NCI-H2107 (cell line): ENCODE data around the gene SH2D3A.
"Not testable (repeated sequence)": the region's sequence is repeated elsewhere in the genome, so short reads cannot be mapped to it uniquely, and the experiment has no call there.

ENCODE experiments used
- DNase-seq: peaks from one replicate; lab custom pipeline; 2025; lab: John Stamatoyannopoulos, UW

SH2D3A gene

DNA sequence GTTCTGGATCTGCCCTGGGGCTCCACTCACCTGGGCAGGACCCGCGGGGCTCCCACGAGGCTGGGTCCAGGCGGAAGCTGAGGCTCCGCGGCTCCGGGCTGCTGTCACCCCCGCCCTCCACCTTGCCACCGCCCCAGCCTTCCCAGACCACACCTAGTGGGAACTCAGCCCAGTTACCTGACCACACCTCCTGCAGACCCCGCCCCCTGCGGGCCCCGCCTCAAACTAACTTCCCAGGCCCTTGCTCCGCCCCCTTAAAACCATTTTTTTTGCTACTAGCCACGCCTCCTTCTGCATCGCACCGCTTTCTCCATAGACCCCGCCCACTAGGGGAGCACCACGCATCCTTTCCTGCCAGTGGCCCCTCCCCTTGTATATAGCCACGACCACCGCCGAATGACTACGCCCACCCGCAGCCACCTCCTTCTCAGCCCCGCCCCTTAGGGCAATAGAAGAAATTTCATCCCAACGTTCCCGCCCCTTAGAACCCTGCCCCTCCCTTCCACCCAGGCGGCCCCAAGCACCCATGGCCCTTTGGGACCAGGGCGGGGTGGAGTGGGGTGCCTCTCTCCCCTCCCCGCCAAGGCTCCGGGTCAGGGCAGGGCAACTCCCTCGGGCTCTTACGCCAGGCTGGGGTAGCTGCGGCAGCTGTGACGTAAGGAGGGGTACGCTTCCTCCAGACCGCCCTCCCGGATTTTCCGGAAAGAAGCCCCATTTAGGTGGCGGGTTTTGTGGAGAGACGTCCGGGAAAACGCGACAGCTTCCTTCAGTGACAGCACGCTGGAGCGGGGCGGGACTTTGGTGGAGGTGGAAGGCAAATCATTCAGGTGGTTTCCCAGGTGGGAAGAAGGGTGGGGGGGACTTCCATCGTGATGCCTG lies at the start of gene SH2D3A:
SH2D3A (minus strand) TSS at position 79 of the 879 bp plus-strand sequence. CDS start 3,687 bp downstream, outside the sequence.
- DNase-seq = no peak

DNA sequence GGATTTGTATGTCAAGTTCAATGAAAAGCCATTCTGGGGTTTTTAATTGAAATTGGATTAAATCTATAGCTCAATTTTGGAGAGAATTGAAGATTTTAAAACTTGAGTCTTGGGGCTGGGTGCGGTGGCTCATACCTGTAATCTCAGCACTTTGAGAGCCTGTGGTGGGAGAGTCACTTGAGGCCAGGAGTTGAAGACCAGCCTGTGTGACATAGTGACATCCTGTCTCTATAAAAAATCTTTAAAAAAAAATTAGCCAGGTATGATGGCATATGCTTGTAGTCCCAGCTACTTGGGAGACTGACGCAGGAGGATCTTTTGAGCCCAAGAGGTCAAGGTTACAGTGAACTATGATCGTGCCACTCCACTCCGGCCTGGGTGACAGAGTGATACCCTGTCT lies 46.4 kb upstream of the SH2D3A start:
- DNase-seq = no peak

DNA sequence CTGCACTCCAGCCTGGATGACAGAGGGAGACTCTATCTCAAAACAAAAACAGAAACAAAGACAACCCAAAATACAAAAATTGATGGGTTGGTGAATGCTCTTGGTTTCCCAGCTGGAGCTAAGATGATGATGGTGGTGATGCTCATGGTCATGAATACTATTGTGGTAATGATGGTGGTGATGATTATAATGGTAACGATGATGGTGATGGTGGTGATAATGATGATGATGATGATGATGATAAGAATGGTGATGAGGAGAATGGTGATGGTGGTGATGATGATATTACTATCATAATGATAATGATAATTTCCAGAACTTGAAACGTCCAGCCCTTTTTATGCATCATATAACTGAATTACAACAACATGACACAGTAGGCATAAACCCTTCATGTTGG lies 45.4 kb upstream of the SH2D3A start:
- DNase-seq = no peak

DNA sequence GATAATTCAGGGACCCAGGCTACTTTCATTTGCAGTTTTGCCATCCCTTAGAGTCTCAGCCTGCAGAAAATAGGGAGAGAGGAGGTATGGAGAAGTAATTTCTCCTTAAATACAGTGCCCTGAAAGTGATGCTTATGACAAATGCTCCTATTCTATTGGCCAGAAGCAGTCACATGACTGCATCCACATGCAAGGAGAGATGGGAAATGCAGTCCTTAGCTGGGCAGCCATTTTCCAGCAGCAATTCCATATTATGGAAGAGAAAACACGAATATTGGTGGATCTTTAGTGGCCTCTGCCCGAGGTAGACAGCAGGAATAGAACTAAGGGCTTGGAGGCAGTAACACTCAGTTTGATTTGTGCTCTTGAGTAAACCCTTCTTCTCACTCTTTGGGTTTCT lies 44.7 kb upstream of the SH2D3A start:
- DNase-seq = no peak

DNA sequence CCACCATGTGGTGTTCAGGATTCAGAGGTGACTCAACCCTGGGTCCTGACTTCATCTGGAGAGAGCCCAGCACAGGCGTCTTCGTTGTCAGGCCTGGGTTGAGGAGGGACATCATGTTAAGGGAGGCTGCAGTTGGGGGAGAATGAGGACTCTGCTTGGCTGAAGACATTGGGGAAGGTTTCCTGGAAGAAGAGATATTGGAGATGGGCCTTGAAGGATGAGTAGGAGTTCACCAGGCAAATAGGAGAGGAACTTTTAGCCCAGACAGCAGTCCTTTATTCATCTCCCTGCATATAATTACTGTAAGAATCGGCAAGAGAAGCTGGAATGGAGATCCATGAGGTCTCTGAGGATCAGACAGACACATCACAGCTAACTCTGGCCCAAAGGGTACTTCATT lies 44.1 kb upstream of the SH2D3A start:
- no peak for DNase-seq

DNA sequence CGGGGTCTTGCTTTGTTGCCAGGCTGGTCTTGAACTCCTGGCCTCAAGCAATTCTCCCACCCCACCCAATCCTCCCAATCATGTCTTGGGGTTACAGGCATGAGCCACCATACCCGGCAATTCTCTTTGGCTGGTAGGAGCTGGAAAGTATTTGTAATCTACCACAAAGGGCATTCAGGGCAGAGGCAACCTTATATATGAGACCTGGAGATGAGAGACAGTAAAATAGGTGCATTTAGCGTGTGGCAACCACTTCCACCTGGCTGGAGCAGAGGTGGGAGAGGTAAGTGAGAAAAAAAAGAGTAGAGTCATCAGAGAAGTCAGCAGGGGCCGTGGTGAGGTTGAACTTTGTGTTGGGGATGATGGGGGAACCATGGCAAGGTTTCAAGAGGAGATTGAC lies 42.0 kb upstream of the SH2D3A start:
- DNase-seq = no peak

DNA sequence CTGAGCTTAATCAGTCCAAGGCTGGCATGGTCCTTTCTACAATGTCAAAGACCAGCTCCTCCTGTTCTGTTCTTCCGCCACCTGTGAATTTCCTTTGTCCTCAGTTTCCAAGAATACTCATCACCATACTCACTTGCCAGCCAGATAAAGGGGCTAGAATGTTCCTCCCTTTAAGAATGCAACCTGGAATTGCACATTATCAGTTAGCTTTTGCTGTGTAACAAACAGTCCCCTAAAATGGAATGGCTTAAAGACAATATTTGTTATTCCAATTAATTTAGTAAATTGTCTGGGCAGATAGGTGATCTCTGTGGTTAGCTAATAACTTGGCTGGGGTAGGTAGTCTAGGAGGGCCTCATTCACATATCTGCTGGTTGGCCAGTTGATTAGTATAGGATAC lies 41.3 kb upstream of the SH2D3A start:
- no peak for DNase-seq

DNA sequence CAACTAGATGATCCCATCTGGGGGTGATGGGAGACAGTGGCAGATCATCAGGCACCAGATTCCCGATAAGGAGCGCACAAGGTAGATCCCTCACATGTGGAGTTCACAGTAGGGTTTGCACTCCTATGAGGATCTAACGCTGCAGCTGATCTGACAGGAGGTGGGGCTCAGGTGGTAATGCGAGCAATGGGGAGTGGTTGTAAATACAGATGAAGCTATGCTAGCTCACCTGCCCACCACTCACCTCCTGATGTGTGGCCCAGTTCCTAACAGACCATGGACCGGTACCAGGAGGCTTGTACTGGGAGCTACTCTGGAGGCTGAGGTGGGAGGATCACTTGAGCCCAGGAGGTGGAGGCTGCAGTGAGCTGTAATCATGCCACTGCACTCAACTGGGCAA lies 40.1 kb upstream of the SH2D3A start:
- no peak for DNase-seq

DNA sequence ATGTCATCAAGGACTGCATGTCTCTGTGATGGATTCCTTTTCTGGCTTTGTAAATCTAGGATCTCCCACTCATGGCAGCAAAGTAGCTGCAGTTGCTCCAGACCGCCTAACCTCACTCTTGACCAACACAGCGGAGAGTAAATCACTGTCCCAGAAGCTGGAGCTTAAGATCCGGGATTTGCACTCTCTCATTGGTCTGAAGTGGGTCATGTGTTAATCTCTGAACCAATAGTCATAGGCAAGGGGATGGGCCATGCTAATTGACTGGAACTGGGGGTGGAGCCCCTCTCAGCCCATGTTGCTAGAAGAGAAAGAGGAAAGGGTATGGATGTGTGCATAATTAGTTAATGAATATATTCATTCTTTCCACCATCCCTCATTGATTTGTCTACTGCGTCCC lies 39.3 kb upstream of the SH2D3A start:
- DNase-seq = no peak

DNA sequence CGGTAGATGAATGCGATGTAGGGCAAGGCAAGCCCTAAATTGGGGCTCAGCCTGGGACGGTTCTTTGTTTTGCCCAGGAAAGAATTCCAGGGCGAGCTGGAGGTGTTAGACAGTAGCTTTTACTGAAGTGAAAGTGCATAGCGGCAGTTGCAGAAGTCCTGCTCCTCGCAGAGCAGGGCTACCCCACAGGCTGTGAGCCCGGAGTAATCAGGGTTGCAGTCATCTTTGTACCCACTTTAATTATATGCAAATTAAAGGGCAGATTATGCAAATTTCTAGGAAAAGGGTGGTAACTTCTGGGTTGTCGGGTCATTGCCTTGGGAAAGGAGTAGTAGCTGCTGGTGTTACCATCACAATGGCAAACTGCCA lies 35.8 kb upstream of the SH2D3A start:
- DNase-seq = no peak

DNA sequence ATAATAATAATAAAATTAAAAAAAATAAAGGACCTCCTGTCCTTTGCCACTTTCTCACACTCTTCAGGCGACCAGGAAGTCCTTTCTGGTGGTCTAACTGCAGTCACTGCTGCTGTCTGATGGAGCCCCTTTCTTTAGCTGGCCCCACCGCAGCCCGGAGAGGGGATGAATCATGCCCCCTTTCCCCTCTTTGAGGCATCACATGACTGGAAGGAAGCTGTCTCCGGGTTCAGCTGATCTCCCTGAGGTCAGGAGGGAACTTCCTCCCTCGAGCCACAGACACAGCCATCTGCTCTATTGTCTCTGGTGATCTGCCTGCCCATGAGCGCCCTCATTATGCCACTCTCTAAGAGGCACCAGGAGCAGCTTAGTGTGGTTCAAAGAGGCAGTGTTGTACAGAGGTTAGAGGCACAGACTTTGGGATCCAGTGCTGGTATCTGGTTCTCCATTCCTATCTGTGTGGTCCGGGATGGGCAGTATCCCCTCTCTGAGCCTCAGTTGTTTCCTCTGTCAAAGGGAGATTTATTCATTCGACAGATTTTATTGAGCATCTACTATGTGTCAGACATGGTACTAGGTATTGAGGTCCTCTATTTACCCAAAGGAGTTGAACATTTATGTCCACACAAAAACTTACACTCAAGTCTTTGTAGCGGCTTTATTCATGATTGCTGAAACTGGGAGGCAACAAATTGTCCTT lies 35.3 kb upstream of the SH2D3A start:
- no peak for DNase-seq

DNA sequence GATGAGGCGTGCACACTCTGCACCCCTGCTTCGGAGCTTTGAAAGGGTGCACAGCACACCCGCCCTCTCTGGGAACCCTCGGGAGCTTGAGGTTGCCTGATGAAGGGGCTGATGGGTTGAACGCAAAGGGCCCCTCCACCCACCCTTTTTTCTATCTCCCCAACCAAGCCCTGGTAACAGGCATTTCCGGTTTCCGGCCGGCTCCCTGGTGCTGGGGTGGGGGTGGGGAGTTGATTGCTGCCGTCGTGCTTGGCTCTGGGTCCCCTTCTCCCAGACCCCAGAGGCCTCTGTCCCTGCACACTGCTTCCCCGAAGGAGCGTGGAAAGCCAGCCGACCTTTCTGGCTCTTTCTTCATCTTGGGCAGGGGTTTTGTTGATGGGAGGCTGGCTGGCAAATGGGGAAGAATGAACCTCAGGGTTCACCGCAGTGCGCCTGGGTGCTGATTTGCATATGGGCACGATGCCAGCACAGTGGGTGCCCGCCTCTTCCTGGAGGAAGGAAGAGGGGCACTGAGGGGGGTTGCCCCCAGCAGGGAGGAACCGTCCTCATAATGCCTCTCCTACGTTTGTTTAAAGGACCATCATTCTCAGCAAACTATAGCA lies 34.4 kb upstream of the SH2D3A start:
- DNase-seq = no peak

DNA sequence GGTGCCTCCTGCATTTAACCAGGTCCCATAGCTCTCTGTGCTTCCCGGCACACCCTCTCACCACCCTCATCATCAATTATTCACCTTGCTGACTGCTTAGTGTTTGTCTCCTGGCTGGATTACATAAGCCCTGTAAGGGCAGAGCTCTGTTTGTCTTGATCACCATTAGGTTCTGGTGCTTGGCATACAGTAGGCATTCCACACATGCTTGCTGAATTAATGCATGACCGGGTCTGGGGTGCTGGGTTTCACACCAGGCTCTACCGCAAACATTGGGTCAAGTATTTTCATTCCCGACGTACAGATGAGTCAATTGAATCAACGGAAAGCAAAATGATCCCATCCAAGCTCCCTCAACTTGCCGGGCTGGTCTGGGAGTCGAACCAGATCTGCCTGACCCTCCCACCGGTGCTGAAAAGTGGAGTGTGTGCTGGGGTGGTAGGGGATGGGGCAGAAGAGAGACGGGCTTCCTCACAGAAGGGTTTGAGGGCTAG lies 33.8 kb upstream of the SH2D3A start:
- no peak for DNase-seq

DNA sequence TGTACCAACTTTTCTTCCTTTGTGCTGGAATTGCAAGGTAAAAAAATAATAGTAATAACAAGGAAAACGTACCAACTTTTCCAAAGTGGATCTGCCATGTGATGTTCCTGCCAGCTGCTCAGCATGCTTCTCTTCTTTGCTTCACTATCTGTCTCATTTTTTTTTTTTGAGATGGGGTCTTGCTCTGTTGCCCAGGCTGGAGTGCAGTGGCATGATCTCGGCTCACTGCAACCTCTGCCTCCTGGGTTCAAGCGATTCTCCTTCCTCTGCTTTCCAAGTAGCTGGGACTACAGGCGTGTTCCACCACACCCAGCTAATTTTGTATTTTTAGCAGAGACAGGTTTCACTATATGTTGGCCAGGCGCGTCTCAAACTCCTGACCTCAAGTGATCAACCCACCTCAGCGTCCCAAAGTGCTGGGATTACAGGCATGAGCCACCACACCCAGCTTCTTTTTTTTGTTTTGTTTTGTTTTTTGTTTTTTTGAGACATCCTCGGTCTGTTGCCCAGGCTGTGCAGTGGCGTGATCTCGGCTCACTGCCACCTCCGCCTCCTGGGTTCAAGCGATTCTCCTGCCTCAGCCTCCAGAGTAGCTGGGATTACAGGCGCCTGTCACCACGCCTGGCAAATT lies 33.0 kb upstream of the SH2D3A start:
- DNase-seq = not testable (repeated sequence)

DNA sequence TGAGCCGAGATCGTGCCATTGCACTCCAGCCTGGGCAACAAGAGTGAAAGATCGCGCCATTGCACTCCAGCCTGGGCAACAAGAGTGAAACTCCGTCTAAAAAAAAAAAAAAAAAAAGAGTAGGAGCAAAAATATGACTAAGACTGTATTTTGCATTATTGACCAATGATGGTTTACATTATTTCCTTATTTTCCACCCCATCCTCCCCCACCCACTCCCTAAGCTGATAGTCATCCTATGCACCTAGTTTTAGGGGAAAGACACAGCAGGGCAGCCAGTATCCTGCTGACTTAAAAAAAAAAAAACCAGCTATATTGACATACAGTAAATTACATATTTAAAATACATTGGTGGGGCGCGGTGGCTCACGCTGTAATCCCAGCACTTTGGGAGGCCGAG lies 30.4 kb upstream of the SH2D3A start:
- no peak for DNase-seq

DNA sequence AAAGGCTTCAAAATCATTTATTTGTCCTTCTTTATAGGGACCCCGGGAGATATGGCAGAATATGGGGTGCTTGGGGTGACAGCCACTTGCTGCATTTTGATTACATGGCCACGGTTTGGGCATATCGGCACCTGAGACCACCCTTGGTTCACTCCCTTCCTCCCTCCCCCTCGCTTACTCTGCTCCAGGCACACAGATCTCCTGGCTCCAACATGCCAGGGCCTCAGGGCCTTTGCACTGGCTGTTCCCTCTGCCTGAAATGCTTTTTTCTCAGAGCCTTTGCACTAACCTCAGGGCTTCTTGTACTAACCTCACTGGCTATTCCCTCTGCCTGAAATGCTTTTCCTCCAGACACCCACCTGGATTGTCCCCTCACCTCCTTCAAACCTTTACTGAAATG lies 29.0 kb upstream of the SH2D3A start:
- no peak for DNase-seq

DNA sequence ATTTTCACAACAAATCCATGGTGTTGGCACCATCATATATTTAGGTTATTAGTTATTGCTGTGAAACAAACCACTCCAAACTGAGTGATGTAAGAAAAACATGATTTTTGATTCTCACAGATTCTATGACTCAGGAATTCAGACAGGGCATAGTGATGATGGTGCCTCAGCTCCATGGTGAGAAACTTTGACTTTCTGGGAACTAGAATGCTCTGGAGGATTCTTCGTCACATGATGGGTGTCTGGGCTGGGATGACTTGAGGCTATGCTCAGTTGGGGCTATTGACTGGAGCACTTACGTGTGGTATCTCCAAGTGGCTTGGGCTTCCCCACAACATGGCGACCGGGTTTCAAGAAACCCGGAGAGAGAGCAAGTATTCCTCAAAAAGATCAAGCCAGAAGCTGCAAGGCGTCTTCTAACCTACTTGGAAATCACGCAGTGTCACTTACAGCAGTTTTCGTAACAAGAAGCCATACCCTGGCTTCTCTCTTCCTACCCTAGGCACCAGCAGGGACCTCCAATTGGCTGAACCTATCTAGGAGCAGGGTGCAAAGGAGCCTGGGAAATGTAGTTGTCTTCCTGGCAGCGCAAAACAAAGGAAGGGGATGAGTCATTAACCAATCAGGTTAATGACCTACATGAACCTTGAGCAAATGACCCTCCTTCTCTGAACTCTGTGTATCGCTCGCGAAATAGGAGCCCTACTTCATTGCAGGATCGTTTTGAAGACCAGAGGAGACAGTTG lies 27.6 kb upstream of the SH2D3A start:
- no peak for DNase-seq

DNA sequence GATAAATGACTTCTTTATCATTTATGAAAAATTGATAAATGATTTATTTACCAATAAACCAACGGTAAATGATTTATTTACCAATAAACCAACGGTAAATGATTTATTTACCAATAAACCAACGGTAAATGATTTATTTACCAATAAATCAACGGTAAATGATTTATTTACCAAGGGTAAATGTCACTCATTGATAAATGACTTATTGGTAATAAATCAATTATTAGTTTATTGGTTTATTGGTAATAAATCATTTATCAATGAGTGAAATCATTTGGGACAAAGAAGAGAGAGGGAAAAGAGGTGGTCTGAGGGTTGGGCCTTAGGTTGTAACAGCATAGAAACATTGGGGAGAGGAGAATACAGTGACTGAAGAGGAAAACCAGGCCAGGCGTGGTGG lies 26.7 kb upstream of the SH2D3A start:
- no peak for DNase-seq

DNA sequence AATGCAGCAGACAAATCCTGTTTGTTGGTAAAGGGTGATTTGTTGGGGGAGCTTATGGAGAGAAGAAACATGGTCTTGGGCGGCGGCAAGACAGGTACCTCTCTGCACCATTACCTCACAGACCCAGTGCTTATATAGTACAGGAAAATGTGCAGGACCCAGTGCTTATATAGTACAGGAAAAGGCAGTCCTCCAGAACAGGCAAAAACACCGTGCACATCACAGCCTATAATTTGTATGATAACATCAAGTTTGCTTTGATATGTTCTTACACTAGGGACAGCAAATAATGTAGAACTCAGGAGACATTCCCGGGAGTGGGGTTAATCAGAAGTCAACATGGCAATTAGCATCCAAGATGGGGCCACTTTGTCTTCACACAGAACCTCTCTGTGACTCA lies 26.2 kb upstream of the SH2D3A start:
- no peak for DNase-seq

DNA sequence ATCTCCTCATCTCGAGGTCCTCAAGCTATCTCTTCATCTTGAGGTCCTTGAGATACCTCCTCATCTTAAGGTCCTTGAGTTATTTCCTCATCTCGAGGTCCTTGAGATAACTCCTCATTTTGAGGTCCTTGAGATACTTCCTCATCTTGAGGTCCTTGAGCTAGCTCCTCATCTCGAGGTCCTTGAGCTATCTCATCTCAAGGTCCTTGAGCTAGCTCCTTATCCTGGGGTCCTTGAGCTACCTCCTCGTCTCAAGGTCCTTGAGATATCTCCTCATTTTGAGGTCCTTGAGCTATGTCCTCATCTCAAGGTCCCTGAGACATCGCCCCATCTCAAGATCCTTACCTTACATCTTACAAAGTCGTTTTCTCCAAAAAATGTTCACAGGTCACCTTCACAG lies 24.0 kb upstream of the SH2D3A start:
- DNase-seq = no peak

DNA sequence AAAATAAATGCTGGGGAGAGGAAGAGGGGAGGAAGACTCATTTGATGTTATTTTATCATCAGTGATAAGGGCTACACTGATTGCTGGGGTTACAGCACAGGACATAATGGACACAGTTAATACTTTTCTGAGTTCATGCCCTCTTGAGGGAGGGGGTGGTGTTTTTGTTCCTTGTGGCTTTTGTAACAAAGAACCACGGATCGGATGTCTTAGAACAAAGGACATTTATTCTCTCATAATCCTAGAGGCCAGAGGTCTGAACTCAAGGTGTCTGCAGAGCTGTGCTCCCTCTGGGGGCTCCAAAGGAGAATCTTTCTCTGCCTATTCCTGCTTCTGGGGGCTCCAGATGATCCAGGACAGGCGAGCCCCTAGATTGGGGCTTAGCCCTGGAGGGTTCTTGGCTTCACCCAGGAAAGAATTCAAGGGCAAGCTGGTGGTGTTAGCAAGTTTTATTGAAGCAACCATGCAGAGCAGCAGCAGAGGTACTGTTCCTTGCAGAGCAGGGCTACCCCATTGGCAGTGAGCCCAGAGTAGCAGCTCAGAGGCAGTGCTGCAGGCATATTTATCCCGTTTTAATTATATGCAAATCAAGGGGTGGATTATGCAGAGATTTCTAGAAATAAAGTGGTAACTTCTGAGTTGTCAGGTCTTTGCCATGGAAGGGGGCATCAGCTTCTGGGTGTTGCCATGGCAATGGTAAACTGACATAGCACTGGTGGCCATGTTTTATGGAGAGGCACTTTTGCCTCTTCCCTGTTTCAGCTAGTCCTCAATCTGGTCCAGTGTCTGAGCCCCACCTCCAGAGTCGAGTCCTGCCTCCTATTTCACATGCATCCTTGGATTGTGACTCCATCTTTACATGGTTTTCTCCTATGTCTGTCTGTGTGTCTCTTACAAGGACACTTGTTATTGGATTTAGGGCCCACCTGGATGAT lies 23.2 kb upstream of the SH2D3A start:
- no peak for DNase-seq
